Measurements from ENCODE around the gene NT5DC1. TPM values are rescaled to one million over a fixed set of nuclear protein-coding genes. Genes with fewer than 3 reads are reported as not detected.

The NT5DC1 gene
- total RNA-seq, 2 experiments from 2014 or later: 20.5 to 58.8 TPM

DNA sequence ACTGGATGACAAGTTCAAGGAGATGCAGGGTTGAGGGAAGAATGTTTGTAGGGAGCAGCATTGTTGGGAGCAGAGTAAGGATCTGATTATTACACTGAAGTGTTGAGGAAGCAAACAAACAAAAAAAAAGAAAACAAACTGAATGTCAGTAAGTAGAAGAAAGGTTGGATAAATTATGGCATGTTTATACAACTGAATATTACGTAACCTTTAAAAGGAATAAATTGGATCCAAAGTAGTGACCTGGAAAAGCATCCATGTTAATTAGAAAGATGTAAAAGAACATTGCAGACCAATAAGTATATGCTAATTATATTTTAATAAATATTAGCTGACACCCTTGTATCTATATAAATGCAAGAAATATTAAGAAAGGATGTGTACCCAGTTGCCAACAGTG is 191.9 kb downstream of the NT5DC1 start:
- Histone ChIP-seq H4K20me1 (ENCODE audit: insufficient read depth, low read length) (no peaks in the 10 kb centered on the region; the same call in 1 of the 2 replicates), H3K4me3 (ENCODE audit: low read depth, low read length, poor library complexity, severe bottlenecking) (no peak overlapping the region), H3K36me3 (ENCODE audit: insufficient read depth, low read length) (no peaks in the 10 kb centered on the region), H3K4me2 (ENCODE audit: low read length) (no peak overlapping the region), H3K79me2 (ENCODE audit: insufficient read depth, low read depth, low read length) (no peaks in the 10 kb centered on the region), H3K4me1 (ENCODE audit: insufficient read depth, low read length, poor library complexity, severe bottlenecking) (no peaks in the 10 kb centered on the region), H3K9me3 (ENCODE audit: low read length) (no peaks in the 10 kb centered on the region), H2AFZ (ENCODE audit: low read length) (no peak overlapping the region), H3K27ac (ENCODE audit: low read depth, low read length, poor library complexity, severe bottlenecking) (no peak overlapping the region), H3K9me2 (ENCODE audit: insufficient read depth, low read length) (no peaks in the 10 kb centered on the region)
- TF ChIP-seq, protein P1, sequence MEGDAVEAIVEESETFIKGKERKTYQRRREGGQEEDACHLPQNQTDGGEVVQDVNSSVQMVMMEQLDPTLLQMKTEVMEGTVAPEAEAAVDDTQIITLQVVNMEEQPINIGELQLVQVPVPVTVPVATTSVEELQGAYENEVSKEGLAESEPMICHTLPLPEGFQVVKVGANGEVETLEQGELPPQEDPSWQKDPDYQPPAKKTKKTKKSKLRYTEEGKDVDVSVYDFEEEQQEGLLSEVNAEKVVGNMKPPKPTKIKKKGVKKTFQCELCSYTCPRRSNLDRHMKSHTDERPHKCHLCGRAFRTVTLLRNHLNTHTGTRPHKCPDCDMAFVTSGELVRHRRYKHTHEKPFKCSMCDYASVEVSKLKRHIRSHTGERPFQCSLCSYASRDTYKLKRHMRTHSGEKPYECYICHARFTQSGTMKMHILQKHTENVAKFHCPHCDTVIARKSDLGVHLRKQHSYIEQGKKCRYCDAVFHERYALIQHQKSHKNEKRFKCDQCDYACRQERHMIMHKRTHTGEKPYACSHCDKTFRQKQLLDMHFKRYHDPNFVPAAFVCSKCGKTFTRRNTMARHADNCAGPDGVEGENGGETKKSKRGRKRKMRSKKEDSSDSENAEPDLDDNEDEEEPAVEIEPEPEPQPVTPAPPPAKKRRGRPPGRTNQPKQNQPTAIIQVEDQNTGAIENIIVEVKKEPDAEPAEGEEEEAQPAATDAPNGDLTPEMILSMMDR (conservative IDR thresholded peaks at IDR 0.05; ENCODE audit: low read length): no peak
- no peak for TF ChIP-seq EZH2phosphoT487 (IDR thresholded peaks at IDR 0.05; ENCODE audit: borderline replicate concordance, low read depth, low read length)
- DNase-seq (ENCODE audit: low spot score): no peak
- ChIA-PET CTCF (ENCODE audit: unreplicated experiment) (no interaction called here), POLR2A (interaction anchor here (0.6 to 1.1 kb wide), 5 partner anchors 15 to 241 kb away, joined by 3 to 7 read pairs (median 3); no protein-coding TSS in a partner anchor)
- BruUV-seq (replicated peaks): no TSS peak
- intact Hi-C loops (cut with micrococcal nuclease; ENCODE audit: unreplicated experiment): no loop called here

DNA sequence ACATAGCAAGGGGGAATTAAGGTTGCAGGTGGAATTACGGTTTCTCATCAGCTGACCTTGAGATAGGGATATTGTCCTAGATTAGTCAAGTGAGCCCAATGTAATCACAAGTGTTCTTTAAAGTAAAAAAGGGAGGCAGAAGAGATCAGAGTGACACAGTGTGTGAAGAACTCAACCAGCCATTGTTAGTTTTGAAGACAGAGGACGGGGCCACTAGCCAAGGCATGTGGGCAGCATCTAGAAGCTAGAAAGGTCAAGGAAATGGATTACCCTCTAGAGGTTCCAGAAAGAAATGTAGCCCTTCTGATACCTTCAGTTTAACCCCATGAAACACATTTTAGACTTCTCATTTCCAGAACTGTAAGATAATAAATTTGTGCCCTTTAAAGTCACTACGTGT is 197.6 kb downstream of the NT5DC1 start:
- H3K9me2 ChIP-seq (ENCODE audit: insufficient read depth, low read length): no peaks in the 10 kb centered on the region
- DNase-seq (ENCODE audit: low spot score): no peak
- no peaks in the 10 kb centered on the region for H3K36me3 ChIP-seq (ENCODE audit: insufficient read depth, low read length)
- no peaks in the 10 kb centered on the region for H3K9me3 ChIP-seq (ENCODE audit: low read length)
- POLR2A ChIA-PET: no interaction called here
- no peak overlapping the region for H2AFZ ChIP-seq (ENCODE audit: low read length)
- CTCF ChIA-PET (ENCODE audit: unreplicated experiment): no interaction called here
- no peak overlapping the region for H3K27ac ChIP-seq (ENCODE audit: low read depth, low read length, poor library complexity, severe bottlenecking)
- H3K4me3 ChIP-seq (ENCODE audit: low read depth, low read length, poor library complexity, severe bottlenecking): no peak overlapping the region
- TF ChIP-seq, protein P1 (conservative IDR thresholded peaks at IDR 0.05; ENCODE audit: low read length): no peak
- no peaks in the 10 kb centered on the region for H3K79me2 ChIP-seq (ENCODE audit: insufficient read depth, low read depth, low read length)
- BruUV-seq (replicated peaks): no TSS peak
- intact Hi-C loops (cut with micrococcal nuclease; ENCODE audit: unreplicated experiment): no loop called here
- H3K4me2 ChIP-seq (ENCODE audit: low read length): no peak overlapping the region
- H4K20me1 ChIP-seq (ENCODE audit: insufficient read depth, low read length): no peaks in the 10 kb centered on the region
- no peaks in the 10 kb centered on the region for H3K4me1 ChIP-seq (ENCODE audit: insufficient read depth, low read length, poor library complexity, severe bottlenecking)

- intact Hi-C loops (cut with micrococcal nuclease; ENCODE audit: unreplicated experiment): no loop called here
- TF ChIP-seq, protein P1 (conservative IDR thresholded peaks at IDR 0.05; ENCODE audit: low read length): no peak
- TF ChIP-seq EZH2phosphoT487 (IDR thresholded peaks at IDR 0.05; ENCODE audit: borderline replicate concordance, low read depth, low read length): no peak
- Histone ChIP-seq H3K4me3 (ENCODE audit: low read depth, low read length, poor library complexity, severe bottlenecking) (no peak overlapping the region), H3K36me3 (ENCODE audit: insufficient read depth, low read length) (no peaks in the 10 kb centered on the region), H3K79me2 (ENCODE audit: insufficient read depth, low read depth, low read length) (no peaks in the 10 kb centered on the region), H3K4me1 (ENCODE audit: insufficient read depth, low read length, poor library complexity, severe bottlenecking) (no peaks in the 10 kb centered on the region), H3K9me3 (ENCODE audit: low read length) (no peaks in the 10 kb centered on the region), H3K27ac (ENCODE audit: low read depth, low read length, poor library complexity, severe bottlenecking) (no peak overlapping the region), H2AFZ (ENCODE audit: low read length) (no peak overlapping the region), H3K4me2 (ENCODE audit: low read length) (no peak overlapping the region), H3K9me2 (ENCODE audit: insufficient read depth, low read length) (no peaks in the 10 kb centered on the region), H4K20me1 (ENCODE audit: insufficient read depth, low read length) (no peaks in the 10 kb centered on the region)
- BruUV-seq (replicated peaks): no TSS peak
- CTCF ChIA-PET (ENCODE audit: unreplicated experiment): no interaction called here
- POLR2A ChIA-PET: no interaction called here
- no peak for DNase-seq (ENCODE audit: low spot score)
Measured at GRCh38 chr6:116298973-116299372, 198.3 kb downstream of the NT5DC1 start.

Other genes with a start within 250 kb of the NT5DC1 start
- 0.10 and 0.13 TPM in 2 replicates for gene FRK, start 40.0 kb upstream of the NT5DC1 start, total RNA-seq (2014; rRNA removed; shearing (Covaris generic))
- gene FRK, start 40.0 kb upstream of the NT5DC1 start, total RNA-seq (2022): 0.46 TPM in 2 replicates
- gene COL10A1, start 25.3 kb downstream of the NT5DC1 start, total RNA-seq (2014; rRNA removed; shearing (Covaris generic)): not detected in 2 replicates
- gene COL10A1, start 25.3 kb downstream of the NT5DC1 start, total RNA-seq (2022): not detected in 2 replicates
- 12.6 and 14.8 TPM in 2 replicates for gene TSPYL4, start 153.2 kb downstream of the NT5DC1 start, total RNA-seq (2014; rRNA removed; shearing (Covaris generic))
- 16.2 and 17.6 TPM in 2 replicates for gene TSPYL4, start 153.2 kb downstream of the NT5DC1 start, total RNA-seq (2022)
- 32.8 and 33.3 TPM in 2 replicates for gene TSPYL1, start 179.1 kb downstream of the NT5DC1 start, total RNA-seq (2014; rRNA removed; shearing (Covaris generic))
- gene TSPYL1, start 179.1 kb downstream of the NT5DC1 start, total RNA-seq (2022): 50.3 and 55.3 TPM in 2 replicates